Endothelial cell of umbilical vein (primary cell): Measurements from ENCODE around the gene CIAPIN1.

Experiments
- CTCF ChIP-seq, 2 donors: IDR thresholded peaks; 1 replicate in 1 of 2; 2 replicates in 1 of 2; pipeline ENCODE4 v1.5.1; 2011; ENCODE audit warnings: low read length in 2 of 2, mild to moderate bottlenecking in 2 of 2, moderate library complexity in 2 of 2, control low read depth in 1 of 2, inconsistent platforms in 1 of 2, low read depth in 1 of 2; ENCODE audit not compliant: insufficient read depth in 1 of 2; ENCODE audit errors: extremely low read depth in 1 of 2
- MAX ChIP-seq: IDR thresholded peaks from 2 replicates; pipeline ENCODE4 v1.6.1; 2011; ENCODE audit not compliant: insufficient read depth, insufficient read length
- POLR2A ChIP-seq: IDR thresholded peaks from 2 replicates; pipeline ENCODE4 v1.6.1; 2012; ENCODE audit warnings: low read depth, mild to moderate bottlenecking, control low read depth, low read length
- POLR2AphosphoS5 ChIP-seq: IDR thresholded peaks from 2 replicates; pipeline ENCODE4 v1.6.1; 2012; ENCODE audit warnings: low read depth, mild to moderate bottlenecking, control low read depth, low read length, moderate library complexity; ENCODE audit not compliant: insufficient read depth

- TF ChIP-seq MAX (no peak), CTCF (IDR thresholded peaks at IDR 0.05; ENCODE audit: extremely low read depth in 1 of 2, insufficient read depth in 1 of 2, low read depth in 1 of 2, low read length in 2 of 2) (no peak), POLR2A (no peak), POLR2AphosphoS5 (no peak)
Measured at GRCh38 chr16:57405097-57405496, 42.1 kb downstream of the CIAPIN1 start.
